ENCODE results near the gene NAV2.

DNA sequence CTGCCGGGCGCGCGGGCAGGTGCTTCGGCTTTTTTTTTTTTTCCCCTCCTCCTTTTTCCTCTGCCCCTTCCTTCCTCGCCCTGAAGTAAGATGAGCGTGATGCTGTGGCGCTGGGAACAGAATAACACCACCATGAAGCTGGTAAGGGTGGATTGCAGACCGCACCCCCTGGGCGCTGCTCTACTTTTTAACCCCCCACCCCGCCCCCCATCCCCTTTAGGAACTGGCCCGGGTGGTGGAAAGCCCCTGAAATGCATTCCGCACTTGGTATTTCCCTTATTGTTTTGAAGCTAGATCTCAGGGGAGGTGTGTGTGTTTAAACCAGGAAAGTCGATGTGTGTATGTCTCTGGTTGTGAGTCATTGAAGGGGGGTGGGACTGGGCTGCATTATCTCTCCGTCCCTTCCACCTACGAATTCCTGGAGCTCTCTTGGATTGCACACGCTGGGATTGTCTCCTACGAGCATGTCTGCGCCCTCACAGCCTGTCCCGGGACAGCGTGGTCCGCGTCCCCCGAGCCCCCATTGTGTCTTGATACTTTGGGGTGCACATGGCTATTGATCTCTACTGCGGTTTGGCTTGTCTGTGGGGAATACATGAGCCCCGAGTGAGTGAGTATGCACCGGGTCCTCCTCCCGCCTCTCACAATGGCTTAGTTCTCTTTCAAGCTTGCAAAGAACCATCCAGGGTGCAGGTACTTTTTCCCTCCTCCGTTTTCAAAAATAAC is 64.9 kb downstream of the NAV2 start:
- TF ChIP-seq POLR2A (IDR thresholded peaks at IDR 0.05; ENCODE audit: low read length) (no peak), GATA1 (IDR thresholded peaks at IDR 0.05; ENCODE audit: low read depth, low read length) (no peak)

Data from erythroblast (primary cell).